K562 (cell line): ENCODE measurements around the gene GSS. TPM values are rescaled to one million over a fixed set of nuclear protein-coding genes. Genes with fewer than 3 reads are reported as not detected.

Experiments used
- ATAC-seq: fragments of 200-7000 bp; cut with Tn5 transposase; 3 replicates; pipeline ENCODE4 v1.9.1; 2020; ENCODE audit warnings: moderate library complexity
- BruUV-seq: library from RNA; stranded (reverse); fragments of 400-500 nt; replicated peaks from 2 replicates; lab custom pipeline; 2021; lab: Mats Ljungman, UMichigan
- CTCF ChIA-PET: fragments of 300-600 bp; formaldehyde crosslinking; extraction: SDS; loops from one replicate; lab custom pipeline; 2021; ENCODE audit warnings: low intra/inter-chr PET ratio; lab: Yijun Ruan, JAX
- POLR2A ChIA-PET: fragments of 300-600, 350-650 bp; sonication (Branson Sonifier 250); formaldehyde crosslinking; extraction: SDS; loops from one replicate; lab custom pipeline; 2021; ENCODE audit warnings: antibody characterized with exemption, inconsistent platforms; lab: Yijun Ruan, JAX
- DNase-seq, 4 experiments: peaks; one replicate each; pipeline versions ENCODE4 v3.0.0 to v3.0.0-alpha.2; 2011 to 2018; ENCODE audit warnings: low spot score in 3 of 4, mixed read lengths in 3 of 4; ENCODE audit errors: extremely low read depth in 1 of 4
- FAIRE-seq: peaks from 2 replicates; lab custom pipeline; 2011; peaks lifted over from hg19 to GRCh38; lab: Jason Lieb, UNC
- H2AFZ ChIP-seq: 2 replicates; pipeline ENCODE4 v1.6.0; 2011; ENCODE audit warnings: low read depth, low read length, control low read depth, inconsistent platforms
- H3K27ac ChIP-seq: fragments of 200-600 bp; 3 replicates; pipeline ENCODE4 v1.8.0; 2011; ENCODE audit warnings: low read depth, mild to moderate bottlenecking, control low read depth, inconsistent platforms, low read length, moderate library complexity, mixed read lengths; ENCODE audit errors: extremely low read depth
- H3K27me3 ChIP-seq, 2 experiments: fragments of 300-600 bp in 1 of 2; 2 replicates in 1 of 2; 3 replicates in 1 of 2; pipeline versions ENCODE4 v1.6.0 to v1.8.0; 2011; ENCODE audit warnings: inconsistent platforms in 2 of 2, low read length in 2 of 2, mild to moderate bottlenecking in 1 of 2, mixed read lengths in 1 of 2, moderate library complexity in 1 of 2; ENCODE audit not compliant: control insufficient read depth in 2 of 2, insufficient read depth in 2 of 2
- H3K36me3 ChIP-seq: fragments of 300-600 bp; 3 replicates; pipeline ENCODE4 v1.8.0; 2011; ENCODE audit warnings: mild to moderate bottlenecking, low read length, inconsistent platforms; ENCODE audit not compliant: control insufficient read depth, insufficient read depth
- H3K4me1 ChIP-seq, 2 experiments: fragments of 200-600 bp in 1 of 2; replicated peaks in 1 of 2; 2 replicates in 1 of 2; 3 replicates in 1 of 2; pipeline versions ENCODE4 v1.5.1 to v1.8.0; 2011; ENCODE audit warnings: inconsistent platforms in 2 of 2, low read length in 2 of 2, mild to moderate bottlenecking in 1 of 2, mixed read lengths in 1 of 2, moderate library complexity in 1 of 2; ENCODE audit not compliant: control insufficient read depth in 2 of 2, insufficient read depth in 2 of 2
- H3K4me2 ChIP-seq: 2 replicates; pipeline ENCODE4 v1.6.1; 2011; ENCODE audit warnings: low read length, control low read depth, inconsistent platforms, mixed read lengths; ENCODE audit not compliant: insufficient read depth
- H3K4me3 ChIP-seq: fragments of 200-600 bp; sonication (generic), shearing (Covaris generic); 2 replicates; pipeline ENCODE4 v1.5.1; 2016; ENCODE audit warnings: control low read depth, inconsistent platforms
- H3K79me2 ChIP-seq: fragments of 200-600 bp; 3 replicates; pipeline ENCODE4 v1.8.0; 2011; ENCODE audit warnings: low read length, inconsistent platforms; ENCODE audit not compliant: control insufficient read depth, insufficient read depth
- H3K9ac ChIP-seq, 2 experiments: 2 replicates each; pipeline versions ENCODE4 v1.6.0 to v1.6.1; 2011; ENCODE audit warnings: low read depth in 2 of 2, low read length in 2 of 2, control low read depth in 1 of 2, inconsistent platforms in 1 of 2, mild to moderate bottlenecking in 1 of 2, mixed read lengths in 1 of 2; ENCODE audit not compliant: insufficient read depth in 1 of 2
- H3K9me1 ChIP-seq: one replicate; pipeline ENCODE4 v1.6.0; 2011; ENCODE audit warnings: inconsistent platforms, mild to moderate bottlenecking, low read length, moderate library complexity; ENCODE audit not compliant: control insufficient read depth, insufficient read depth
- H3K9me3 ChIP-seq: replicated peaks from 2 replicates; pipeline ENCODE4 v1.5.1; 2011; ENCODE audit warnings: low read depth, low read length, inconsistent platforms; ENCODE audit not compliant: control insufficient read depth, insufficient read depth
- H4K20me1 ChIP-seq: replicated peaks from 2 replicates; pipeline ENCODE4 v1.6.1; 2011; ENCODE audit warnings: low read length, inconsistent platforms, mixed read lengths; ENCODE audit not compliant: control insufficient read depth, insufficient read depth
- EP400 ChIP-seq: fragments of 450-650 bp; IDR thresholded peaks from 2 replicates; pipeline ENCODE4 v1.6.1; 2017; ENCODE audit warnings: antibody characterized with exemption, mild to moderate bottlenecking, moderate library complexity
- HDAC2 ChIP-seq: fragments of 450-650 bp; IDR thresholded peaks from 2 replicates; pipeline ENCODE4 v1.6.1; 2016; ENCODE audit warnings: mild to moderate bottlenecking
- NCOA1 ChIP-seq: fragments of 450-650 bp; IDR thresholded peaks from 2 replicates; pipeline ENCODE4 v1.6.1; 2016; ENCODE audit warnings: low read depth
- POLR2G ChIP-seq: fragments of 200-400 bp; formaldehyde crosslinking; IDR thresholded peaks from 2 replicates; pipeline ENCODE4 v1.6.1; 2017; ENCODE audit warnings: low read depth, mild to moderate bottlenecking, antibody characterized with exemption, low read length, moderate library complexity
- SMARCA5 ChIP-seq: fragments of 450-650 bp; IDR thresholded peaks from 2 replicates; pipeline ENCODE4 v1.6.1; 2016
- SRF ChIP-seq, 2 experiments: fragments of 250-450, 450-650 bp in 1 of 2; sonication (Bioruptor Pico) in 1 of 2; sonication (generic) in 1 of 2; formaldehyde crosslinking; IDR thresholded peaks; 2 replicates each; pipeline versions ENCODE4 v1.5.0 to v1.5.1; 2020 to 2022; ENCODE audit warnings: mild to moderate bottlenecking in 1 of 2, missing genetic modification reagents in 1 of 2
- SRSF1 ChIP-seq: fragments of 200-400 bp; formaldehyde crosslinking; IDR thresholded peaks from 2 replicates; pipeline ENCODE4 v1.6.1; 2017; ENCODE audit warnings: mild to moderate bottlenecking, low read depth, low read length, moderate library complexity
- SRSF9 ChIP-seq: fragments of 200-400 bp; formaldehyde crosslinking; IDR thresholded peaks from 2 replicates; pipeline ENCODE4 v1.6.1; 2017; ENCODE audit warnings: low read depth, low read length, borderline replicate concordance
- TARDBP ChIP-seq: fragments of 450-650 bp; IDR thresholded peaks from 2 replicates; pipeline ENCODE4 v1.6.1; 2016
- ZNF764 ChIP-seq: fragments of 250-450 bp; sonication (Bioruptor Pico); IDR thresholded peaks from 2 replicates; pipeline ENCODE4 v1.4.0; 2020; ENCODE audit warnings: low read depth, mild to moderate bottlenecking, moderate library complexity
- WGBS: fragments of 100-300 bp; shearing (Covaris generic); methylation state at CpG from one replicate; pipeline ENCODE4 v1.1.6; 2016; ENCODE audit warnings: low coverage, mixed read lengths; ENCODE audit not compliant: insufficient coverage; ENCODE audit errors: missing lambda C conversion rate; 5-methylcytosine and 5-hydroxymethylcytosine counted together
- in situ Hi-C: fragments of 300-500 bp; cut with MboI; formaldehyde crosslinking; loops from 4 replicates; pipeline ENCODE4 v1.15.0; 2018; ENCODE audit warnings: inconsistent platforms, mixed read lengths
- intact Hi-C: fragments of 100-400 bp; cut with micrococcal nuclease; formaldehyde crosslinking; loops from 2 replicates; pipeline ENCODE4 v1.14.2; 2022
- polyA plus RNA-seq, 8 experiments: library from polyadenylated mRNA; depleted of rRNA in 4 of 8; stranded (reverse) in 5 of 8; unstranded in 3 of 8; fragments of >200 nt; fragmentation: Nextera tagmentation in 2 of 8; fragmentation: Illumina TruSeq in 1 of 8; extraction: Ambion mirVana in 2 of 8; extraction: Trizol in 1 of 8; gene quantifications; 2 replicates each; pipeline versions ENCODE4 v1.2.1 to v1.2.3, GENCODE V29; 2011 to 2014; ENCODE audit warnings: inconsistent platforms in 1 of 8, missing spikeins in 1 of 8
- total RNA-seq, 7 experiments: library from RNA; depleted of rRNA in 6 of 7; stranded (reverse); fragments of >200 nt in 6 of 7; fragmentation: Illumina TruSeq in 2 of 7; extraction: Trizol in 2 of 7; gene quantifications; 2 replicates each; pipeline versions ENCODE4 v1.2.1 to v1.2.3, GENCODE V29; 2011 to 2021; ENCODE audit warnings: low replicate concordance in 1 of 7

GSS gene
- total and polyA plus RNA-seq, 9 of the 15 experiments (the other 6 are each of a cell fraction or from before 2014, with no cell fraction given), result 18.4 to 165 (median 89.4) TPM

- POLR2A ChIA-PET, result interaction anchor here (1.4 kb wide), 1 partner anchor 12 kb away, joined by 5 read pairs; no protein-coding TSS in a partner anchor
- Histone ChIP-seq H3K4me1 (peaks cover 1 to 42% of the 10 kb centered on the region in 2 experiments; a peak in 3 of 5 replicates), H3K36me3 (no peaks in the 10 kb centered on the region), H3K9ac (peak overlapping the region in 1 of 2 experiments; percentile 75; a peak in 2 of 4 replicates), H3K4me2 (no peak overlapping the region), H3K9me1 (no peaks in the 10 kb centered on the region), H3K27ac (no peak overlapping the region), H3K9me3 (no peaks in the 10 kb centered on the region), H3K27me3 (no peaks in the 10 kb centered on the region), H3K79me2 (no peaks in the 10 kb centered on the region), H3K4me3 (no peak overlapping the region), H2AFZ (no peak overlapping the region; the same call in 1 of the 2 replicates), H4K20me1 (no peaks in the 10 kb centered on the region)
- CTCF ChIA-PET, result no interaction called here
- ATAC-seq, result no peak
- 42% methylated on average over 25 of the region's 25 CpGs for WGBS
- no peak for DNase-seq
- in situ Hi-C loops, result no loop called here
- no peak for FAIRE-seq
- no TSS peak for BruUV-seq
- peak; percentile 77 for TF ChIP-seq POLR2G
- no peak for TF ChIP-seq SMARCA5
- TF ChIP-seq ZNF764 (CRISPR knock-in tag), result 0 out of 2 replicates have a peak, but pooled peaks have one; percentile 12
- no peak for TF ChIP-seq SRSF9
- TF ChIP-seq SRSF1, result no peak
- no peak for TF ChIP-seq SRF (CRISPR knock-in tag; IDR thresholded peaks at IDR 0.05)
- peak; percentile 59; the same call in 1 of the 2 replicates for TF ChIP-seq TARDBP
- TF ChIP-seq EP400, result no peak
- no peak for TF ChIP-seq NCOA1
- TF ChIP-seq HDAC2, result no peak
- intact Hi-C loops, result no loop called here
Measured at GRCh38 chr20:34985461-34986310, 30.1 kb upstream of the GSS start.
